Nephron (organoid): ENCODE results near the gene SMARCC1.
"Not testable (repeated sequence)": the region's sequence is repeated elsewhere in the genome, so short reads cannot be mapped to it uniquely, and the experiment has no call there.

Experiments used
- H3K27ac Mint-ChIP-seq, 3 experiments: 2 replicates each; pipeline ENCODE4 v1.8.0; 2020; ENCODE audit warnings: mixed read lengths in 3 of 3, mild to moderate bottlenecking in 2 of 3, moderate library complexity in 1 of 3
- H3K27me3 Mint-ChIP-seq: 2 replicates; pipeline ENCODE4 v1.8.0; 2021; ENCODE audit warnings: low read depth, mild to moderate bottlenecking, moderate library complexity, mixed read lengths
- H3K36me3 Mint-ChIP-seq: 2 replicates; pipeline ENCODE4 v1.8.0; 2020; ENCODE audit warnings: low read depth, mixed read lengths
- H3K4me1 Mint-ChIP-seq: 2 replicates; pipeline ENCODE4 v1.8.0; 2020; ENCODE audit warnings: mixed read lengths
- H3K4me3 Mint-ChIP-seq, 3 experiments: 2 replicates each; pipeline ENCODE4 v1.8.0; 2020; ENCODE audit warnings: mild to moderate bottlenecking in 3 of 3, mixed read lengths in 3 of 3, moderate library complexity in 2 of 3
- H3K9me3 Mint-ChIP-seq: 2 replicates; pipeline ENCODE4 v1.8.0; 2020; ENCODE audit warnings: mixed read lengths
- TF ChIP-seq, protein P1 (sequence below), 3 experiments: fragments of 200-600 bp; sonication (generic); IDR thresholded peaks; one replicate each; pipeline ENCODE4 v1.5.0; 2021; ENCODE audit warnings: antibody characterized with exemption in 3 of 3; ENCODE audit not compliant: unreplicated experiment in 3 of 3

Gene SMARCC1

DNA sequence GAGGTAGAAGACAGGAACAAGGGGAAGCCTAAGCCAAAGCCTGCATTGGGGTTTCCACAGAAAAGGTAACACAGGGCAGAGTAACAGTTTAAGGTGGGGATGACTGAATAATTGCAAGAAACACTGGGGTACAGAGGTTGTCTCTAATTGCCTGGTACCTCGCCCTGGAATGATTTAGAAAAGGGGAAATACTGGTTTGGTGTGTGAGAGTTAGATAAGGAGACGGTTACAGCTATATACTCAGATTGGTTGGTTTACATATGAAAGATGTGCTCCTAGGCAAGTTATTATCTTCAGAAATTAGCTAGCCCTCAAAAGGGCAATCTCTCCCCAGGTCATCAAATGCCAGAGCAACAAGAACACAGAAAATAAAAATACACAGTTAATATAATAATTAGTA, 58.8 kb downstream of the SMARCC1 start:
- no peaks in the 10 kb centered on the region for H3K4me1 Mint-ChIP-seq
- H3K27ac Mint-ChIP-seq, result no peak overlapping the region
- no peaks in the 10 kb centered on the region for H3K27me3 Mint-ChIP-seq
- H3K36me3 Mint-ChIP-seq, result peaks cover 53% of the 10 kb centered on the region
- TF ChIP-seq, protein P1, sequence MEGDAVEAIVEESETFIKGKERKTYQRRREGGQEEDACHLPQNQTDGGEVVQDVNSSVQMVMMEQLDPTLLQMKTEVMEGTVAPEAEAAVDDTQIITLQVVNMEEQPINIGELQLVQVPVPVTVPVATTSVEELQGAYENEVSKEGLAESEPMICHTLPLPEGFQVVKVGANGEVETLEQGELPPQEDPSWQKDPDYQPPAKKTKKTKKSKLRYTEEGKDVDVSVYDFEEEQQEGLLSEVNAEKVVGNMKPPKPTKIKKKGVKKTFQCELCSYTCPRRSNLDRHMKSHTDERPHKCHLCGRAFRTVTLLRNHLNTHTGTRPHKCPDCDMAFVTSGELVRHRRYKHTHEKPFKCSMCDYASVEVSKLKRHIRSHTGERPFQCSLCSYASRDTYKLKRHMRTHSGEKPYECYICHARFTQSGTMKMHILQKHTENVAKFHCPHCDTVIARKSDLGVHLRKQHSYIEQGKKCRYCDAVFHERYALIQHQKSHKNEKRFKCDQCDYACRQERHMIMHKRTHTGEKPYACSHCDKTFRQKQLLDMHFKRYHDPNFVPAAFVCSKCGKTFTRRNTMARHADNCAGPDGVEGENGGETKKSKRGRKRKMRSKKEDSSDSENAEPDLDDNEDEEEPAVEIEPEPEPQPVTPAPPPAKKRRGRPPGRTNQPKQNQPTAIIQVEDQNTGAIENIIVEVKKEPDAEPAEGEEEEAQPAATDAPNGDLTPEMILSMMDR (IDR thresholded peaks at IDR 0.05; ENCODE audit: unreplicated experiment in 3 of 3), result no peak
- H3K4me3 Mint-ChIP-seq, result no peak overlapping the region
- H3K9me3 Mint-ChIP-seq, result no peaks in the 10 kb centered on the region

DNA sequence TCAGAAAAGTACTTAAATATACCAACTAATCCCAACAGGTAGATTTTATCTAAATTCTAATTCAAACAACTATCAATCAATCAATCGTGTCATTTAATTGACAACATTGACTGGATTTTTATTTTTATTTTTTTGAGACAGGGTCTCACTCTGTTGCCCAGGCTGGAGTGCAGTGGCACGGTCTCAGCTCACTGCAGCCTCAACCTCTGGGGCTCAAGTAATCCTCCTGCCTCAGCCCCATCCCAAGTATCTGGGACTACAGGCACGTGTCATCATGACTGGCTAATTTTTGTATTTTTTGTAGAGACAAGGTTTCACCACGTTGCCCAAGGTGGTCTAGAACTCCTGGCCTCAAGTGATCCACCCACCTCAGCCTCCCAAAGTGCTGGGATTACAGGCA, 64.2 kb downstream of the SMARCC1 start:
- peaks cover 66% of the 10 kb centered on the region for H3K36me3 Mint-ChIP-seq
- H3K27me3 Mint-ChIP-seq, H3K4me3 Mint-ChIP-seq, H3K27ac Mint-ChIP-seq, H3K4me1 Mint-ChIP-seq, H3K9me3 Mint-ChIP-seq: not testable (repeated sequence)

DNA sequence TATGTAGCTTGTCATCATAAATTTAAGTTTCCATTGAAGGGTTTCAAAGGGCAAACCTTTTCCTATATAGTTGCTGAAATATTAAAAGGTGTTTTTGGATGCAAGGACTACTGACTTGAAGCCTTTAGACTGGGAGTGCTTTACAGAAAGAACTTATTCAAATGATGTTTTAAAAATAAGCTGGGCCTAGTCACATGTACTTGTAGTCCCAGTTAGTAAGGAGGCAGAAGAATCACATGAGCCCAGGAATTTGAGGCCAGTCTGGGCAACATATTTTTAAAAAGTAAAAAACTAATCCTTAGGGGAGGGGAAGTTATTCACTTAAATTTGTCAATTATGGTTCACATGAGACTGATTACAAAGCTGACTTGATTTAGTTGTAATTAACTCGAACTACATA, 65.0 kb downstream of the SMARCC1 start:
- Mint-ChIP-seq H3K27me3 (no peaks in the 10 kb centered on the region), H3K36me3 (peaks cover 70% of the 10 kb centered on the region), H3K4me3 (no peak overlapping the region), H3K27ac (peak overlapping the region in 1 of 3 experiments; percentile 14), H3K4me1 (no peaks in the 10 kb centered on the region), H3K9me3 (no peaks in the 10 kb centered on the region)
- TF ChIP-seq, protein P1 (IDR thresholded peaks at IDR 0.05; ENCODE audit: unreplicated experiment in 3 of 3), result no peak

DNA sequence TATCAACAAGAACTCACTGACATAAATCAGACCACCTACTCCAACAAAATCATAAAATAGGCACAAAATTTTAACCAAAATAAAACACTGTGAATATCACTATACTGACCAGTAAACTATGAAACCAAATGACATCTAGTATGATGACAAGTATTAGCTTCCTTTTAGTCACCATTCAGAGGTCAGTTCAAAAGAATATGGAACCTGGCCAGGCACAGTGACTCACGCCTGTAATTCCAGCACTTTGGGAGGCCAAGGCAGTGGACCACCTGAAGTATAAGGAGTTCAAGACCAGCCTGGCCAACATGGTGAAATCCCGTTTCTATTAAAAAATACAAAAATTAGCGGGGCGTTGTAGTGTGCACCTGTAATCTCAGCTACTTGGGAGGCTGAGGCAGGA, 65.8 kb downstream of the SMARCC1 start:
- Mint-ChIP-seq H3K36me3 (peaks cover 70% of the 10 kb centered on the region), H3K4me1 (no peaks in the 10 kb centered on the region), H3K4me3 (no peak overlapping the region), H3K27ac (peak overlapping the region in 1 of 3 experiments; percentile 2), H3K27me3 (no peaks in the 10 kb centered on the region), H3K9me3 (no peaks in the 10 kb centered on the region)
- TF ChIP-seq, protein P1 (IDR thresholded peaks at IDR 0.05; ENCODE audit: unreplicated experiment in 3 of 3), result no peak

DNA sequence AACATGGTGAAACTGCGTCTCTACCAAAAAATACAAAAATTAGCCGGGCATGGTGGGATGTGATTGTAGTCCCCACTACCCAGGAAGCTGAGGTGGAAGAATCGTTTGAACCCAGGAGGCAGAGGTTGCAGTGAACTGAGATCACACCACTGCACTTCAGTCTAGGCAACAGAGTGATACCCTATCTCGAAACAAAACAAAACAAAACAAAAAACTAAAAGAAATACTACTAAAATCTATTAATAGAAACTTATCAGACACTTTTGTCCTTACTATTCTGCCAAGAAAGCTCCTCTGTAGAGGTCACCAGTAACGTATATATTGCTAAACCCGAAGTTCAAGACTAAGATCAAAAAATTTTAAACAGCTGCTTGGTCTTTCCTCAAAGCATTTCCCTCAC, 67.1 kb downstream of the SMARCC1 start:
- peaks cover 73% of the 10 kb centered on the region for H3K36me3 Mint-ChIP-seq
- no peaks in the 10 kb centered on the region for H3K9me3 Mint-ChIP-seq
- H3K27me3 Mint-ChIP-seq, result no peaks in the 10 kb centered on the region
- H3K27ac Mint-ChIP-seq, result no peak overlapping the region
- no peak overlapping the region for H3K4me3 Mint-ChIP-seq
- TF ChIP-seq, protein P1 (IDR thresholded peaks at IDR 0.05; ENCODE audit: unreplicated experiment in 3 of 3), result no peak
- no peaks in the 10 kb centered on the region for H3K4me1 Mint-ChIP-seq

DNA sequence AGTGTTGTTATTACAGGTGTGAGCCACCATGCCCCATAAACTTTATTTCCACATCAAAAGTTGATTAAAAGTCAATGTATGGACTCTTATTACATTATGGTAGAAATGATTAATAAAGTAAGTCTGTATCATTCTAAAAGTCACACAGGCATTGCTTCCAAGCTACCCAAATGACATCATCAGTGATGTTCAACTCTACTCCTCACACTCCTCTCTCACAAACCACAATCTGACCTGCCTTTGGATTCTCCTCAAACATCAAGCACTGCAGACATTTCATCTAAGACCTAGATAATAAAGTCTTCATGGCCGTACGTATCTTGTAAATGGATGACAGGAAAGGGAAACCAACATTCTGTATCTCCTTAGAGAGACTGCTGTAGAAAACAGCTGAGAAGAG, 68.0 kb downstream of the SMARCC1 start:
- no peaks in the 10 kb centered on the region for H3K27me3 Mint-ChIP-seq
- TF ChIP-seq, protein P1 (IDR thresholded peaks at IDR 0.05; ENCODE audit: unreplicated experiment in 3 of 3), result no peak
- H3K4me3 Mint-ChIP-seq, result no peak overlapping the region
- no peaks in the 10 kb centered on the region for H3K9me3 Mint-ChIP-seq
- peaks cover 75% of the 10 kb centered on the region for H3K36me3 Mint-ChIP-seq
- no peak overlapping the region for H3K27ac Mint-ChIP-seq
- H3K4me1 Mint-ChIP-seq, result no peaks in the 10 kb centered on the region
